ENCODE measurements around the gene FBXL2. TPM values are rescaled to one million over a fixed set of nuclear protein-coding genes. Genes with fewer than 3 reads are reported as not detected.

FBXL2 gene
- total and polyA plus RNA-seq, 12 donors = 5.9 to 25.5 (median 9.1) TPM

GRCh38 chr3:33231756-33232465 lies 45.3 kb upstream of the FBXL2 start:
- intact Hi-C loops (cut with DNase I) = no loop called here
- 38 to 51% (median 45%) methylated on average over 5 of the region's 5 CpGs for WGBS, 4 donors

GRCh38 chr3:33233884-33234283 lies 43.4 kb upstream of the FBXL2 start:
- WGBS, 4 donors = 75 to 87% (median 79%) methylated on average over 1 of the region's 1 CpG
- intact Hi-C loops (cut with DNase I) = no loop called here
- H3K27ac ChIP-seq = no peak overlapping the region
- no peaks in the 10 kb centered on the region for H3K9me3 ChIP-seq (replicated peaks in 1 of 3)
- no peak overlapping the region for H3K4me3 ChIP-seq
- H3K36me3 ChIP-seq (replicated peaks in 1 of 2) = no peaks in the 10 kb centered on the region
- no peak for DNase-seq
- no peak for TF ChIP-seq CTCF (IDR thresholded peaks at IDR 0.05)
- TF ChIP-seq POLR2A (IDR thresholded peaks at IDR 0.05) = no peak
- H3K27me3 ChIP-seq = no peaks in the 10 kb centered on the region
- H3K4me1 ChIP-seq (replicated peaks in 1 of 2) = no peaks in the 10 kb centered on the region

More at GRCh38 chr3:33231756-33232465, 45.3 kb upstream of the FBXL2 start:
- Histone ChIP-seq H3K27me3 (no peaks in the 10 kb centered on the region), H3K36me3 (replicated peaks in 1 of 2) (no peaks in the 10 kb centered on the region), H3K27ac (no peak overlapping the region), H3K4me3 (no peak overlapping the region), H3K4me1 (replicated peaks in 1 of 2) (no peaks in the 10 kb centered on the region), H3K9me3 (replicated peaks in 1 of 3) (no peaks in the 10 kb centered on the region)
- TF ChIP-seq POLR2A (IDR thresholded peaks at IDR 0.05) = no peak
- no peak for TF ChIP-seq CTCF (IDR thresholded peaks at IDR 0.05)
- no peak for DNase-seq

GRCh38 chr3:33236005-33236404 lies 41.2 kb upstream of the FBXL2 start:
- intact Hi-C loops (cut with DNase I) = no loop called here
- Histone ChIP-seq H3K27me3 (no peaks in the 10 kb centered on the region), H3K4me3 (no peak overlapping the region), H3K27ac (no peak overlapping the region), H3K36me3 (replicated peaks in 1 of 2) (no peaks in the 10 kb centered on the region), H3K4me1 (replicated peaks in 1 of 2) (no peaks in the 10 kb centered on the region), H3K9me3 (replicated peaks in 1 of 3) (no peaks in the 10 kb centered on the region)
- no peak for TF ChIP-seq CTCF (IDR thresholded peaks at IDR 0.05)
- no peak for TF ChIP-seq POLR2A (IDR thresholded peaks at IDR 0.05)
- 72 to 83% (median 74%) methylated on average over 2 of the region's 2 CpGs for WGBS, 4 donors
- no peak for DNase-seq

- intact Hi-C loops (cut with DNase I) = no loop called here
Measured at GRCh38 chr3:33237439-33237838, 39.8 kb upstream of the FBXL2 start.

More at GRCh38 chr3:33237439-33237838, 39.8 kb upstream of the FBXL2 start:
- H3K36me3 ChIP-seq (replicated peaks in 1 of 2) = no peaks in the 10 kb centered on the region
- no peaks in the 10 kb centered on the region for H3K4me1 ChIP-seq (replicated peaks in 1 of 2)
- no peak for TF ChIP-seq POLR2A (IDR thresholded peaks at IDR 0.05)
- no peak for TF ChIP-seq CTCF (IDR thresholded peaks at IDR 0.05)
- H3K27me3 ChIP-seq = no peaks in the 10 kb centered on the region
- H3K27ac ChIP-seq = no peak overlapping the region
- 73 to 88% (median 79%) methylated on average over 4 of the region's 4 CpGs for WGBS, 4 donors
- DNase-seq = no peak
- no peaks in the 10 kb centered on the region for H3K9me3 ChIP-seq (replicated peaks in 1 of 3)
- H3K4me3 ChIP-seq = no peak overlapping the region
